HEK293 (cell line): Measurements from ENCODE around the gene GNPTAB.

Experiments used
- ZNF10 ChIP-seq: fragments of 450-650 bp; formaldehyde crosslinking; IDR thresholded peaks from 2 replicates; pipeline ENCODE4 v1.5.1; 2017; ENCODE audit warnings: missing biosample characterization, missing genetic modification characterization
- ZNF121 ChIP-seq: fragments of 450-650 bp; formaldehyde crosslinking; IDR thresholded peaks from 2 replicates; pipeline ENCODE4 v1.5.1; 2016; ENCODE audit warnings: missing biosample characterization, missing genetic modification characterization
- TF ChIP-seq, protein P1 (sequence below): fragments of 450-650 bp; formaldehyde crosslinking; IDR thresholded peaks from 2 replicates; pipeline ENCODE4 v1.5.1; 2016; ENCODE audit warnings: missing biosample characterization, missing genetic modification characterization

DNA sequence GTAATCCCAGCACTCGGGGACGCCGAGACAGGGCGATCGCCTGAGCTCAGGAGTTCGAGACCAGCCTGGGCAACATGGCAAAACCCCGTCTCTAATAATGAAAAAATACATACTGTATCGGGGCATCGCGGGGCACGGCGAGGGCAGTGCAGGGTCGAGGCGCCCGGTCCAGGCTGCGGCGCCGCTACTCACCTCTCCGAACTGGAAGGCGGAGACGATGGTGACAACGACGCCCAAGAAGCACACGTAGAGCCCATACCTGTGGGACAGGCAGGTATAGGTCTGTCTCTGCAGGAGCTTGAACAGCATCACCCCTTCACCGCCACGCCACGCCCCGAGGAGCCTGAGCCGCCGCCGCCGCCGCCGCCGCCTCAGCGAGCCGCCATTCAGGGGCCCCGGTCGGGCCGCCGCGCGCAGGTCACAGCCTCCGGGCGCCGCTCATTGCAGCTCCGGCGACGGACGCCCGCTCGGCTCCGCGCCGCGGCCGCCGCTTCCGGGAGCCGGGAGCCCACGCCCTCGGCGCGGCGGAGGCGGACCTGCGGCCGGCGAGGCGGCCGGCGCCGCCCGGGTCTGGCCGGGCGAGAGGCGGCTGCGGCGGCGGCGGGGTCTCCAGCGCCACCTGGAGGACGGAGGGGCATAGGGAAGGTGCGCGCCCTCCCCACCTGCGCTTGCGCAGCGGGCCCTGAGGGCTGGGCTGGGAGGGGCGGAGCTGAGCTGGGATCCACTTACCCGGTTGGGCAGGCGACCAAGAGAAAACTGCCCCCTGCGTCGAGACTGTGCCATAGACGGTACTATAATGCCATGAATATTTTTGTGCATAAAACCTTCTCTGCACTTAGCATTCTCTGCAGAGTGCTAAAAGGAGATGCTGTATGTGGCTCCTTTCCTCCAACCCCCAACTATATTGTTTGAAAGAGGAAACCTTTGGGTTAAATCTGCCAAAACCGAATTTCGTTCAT, at the start of gene GNPTAB:
- TF ChIP-seq, protein P1, sequence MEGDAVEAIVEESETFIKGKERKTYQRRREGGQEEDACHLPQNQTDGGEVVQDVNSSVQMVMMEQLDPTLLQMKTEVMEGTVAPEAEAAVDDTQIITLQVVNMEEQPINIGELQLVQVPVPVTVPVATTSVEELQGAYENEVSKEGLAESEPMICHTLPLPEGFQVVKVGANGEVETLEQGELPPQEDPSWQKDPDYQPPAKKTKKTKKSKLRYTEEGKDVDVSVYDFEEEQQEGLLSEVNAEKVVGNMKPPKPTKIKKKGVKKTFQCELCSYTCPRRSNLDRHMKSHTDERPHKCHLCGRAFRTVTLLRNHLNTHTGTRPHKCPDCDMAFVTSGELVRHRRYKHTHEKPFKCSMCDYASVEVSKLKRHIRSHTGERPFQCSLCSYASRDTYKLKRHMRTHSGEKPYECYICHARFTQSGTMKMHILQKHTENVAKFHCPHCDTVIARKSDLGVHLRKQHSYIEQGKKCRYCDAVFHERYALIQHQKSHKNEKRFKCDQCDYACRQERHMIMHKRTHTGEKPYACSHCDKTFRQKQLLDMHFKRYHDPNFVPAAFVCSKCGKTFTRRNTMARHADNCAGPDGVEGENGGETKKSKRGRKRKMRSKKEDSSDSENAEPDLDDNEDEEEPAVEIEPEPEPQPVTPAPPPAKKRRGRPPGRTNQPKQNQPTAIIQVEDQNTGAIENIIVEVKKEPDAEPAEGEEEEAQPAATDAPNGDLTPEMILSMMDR (tag by site-specific recombination) = peak; percentile 93
- TF ChIP-seq ZNF121 (0 out of 2 replicates have a peak, but pooled peaks have one; percentile 7), ZNF10 (tag by site-specific recombination) (no peak)
